ENCODE results near the gene PLCL1.
A peak's percentile ranks its signal among the peaks of the same experiment; 100 is the strongest.

PLCL1 gene

GRCh38 chr2:197926673-197927072 is 122.3 kb downstream of the PLCL1 start:
- no peak for DNase-seq
- H3K9me3 Mint-ChIP-seq, result no peaks in the 10 kb centered on the region
- H3K27ac Mint-ChIP-seq, result no peak overlapping the region

GRCh38 chr2:197927994-197928393 is 123.6 kb downstream of the PLCL1 start:
- H3K27ac Mint-ChIP-seq, result no peak overlapping the region
- H3K27me3 Mint-ChIP-seq, result no peaks in the 10 kb centered on the region
- H3K9me3 Mint-ChIP-seq, result no peaks in the 10 kb centered on the region
- no peak overlapping the region for H3K4me3 Mint-ChIP-seq
- H3K36me3 Mint-ChIP-seq (ENCODE audit: low read depth), result no peaks in the 10 kb centered on the region
- H3K4me1 Mint-ChIP-seq (ENCODE audit: low read depth), result peaks cover 49% of the 10 kb centered on the region
- no peak for DNase-seq

More at GRCh38 chr2:197926673-197927072, 122.3 kb downstream of the PLCL1 start:
- Mint-ChIP-seq H3K36me3 (ENCODE audit: low read depth) (no peaks in the 10 kb centered on the region), H3K27me3 (no peaks in the 10 kb centered on the region), H3K4me3 (no peak overlapping the region), H3K4me1 (ENCODE audit: low read depth) (peaks cover 40% of the 10 kb centered on the region)

- no peak overlapping the region for H3K4me3 Mint-ChIP-seq
- DNase-seq, result no peak
- H3K27ac Mint-ChIP-seq, result no peak overlapping the region
- no peaks in the 10 kb centered on the region for H3K9me3 Mint-ChIP-seq
- no peaks in the 10 kb centered on the region for H3K36me3 Mint-ChIP-seq (ENCODE audit: low read depth)
- peaks cover 55% of the 10 kb centered on the region for H3K4me1 Mint-ChIP-seq (ENCODE audit: low read depth)
- H3K27me3 Mint-ChIP-seq, result no peaks in the 10 kb centered on the region
Measured at GRCh38 chr2:197929008-197929885, 124.9 kb downstream of the PLCL1 start.

- peaks cover 54% of the 10 kb centered on the region for H3K4me1 Mint-ChIP-seq (ENCODE audit: low read depth)
- no peaks in the 10 kb centered on the region for H3K9me3 Mint-ChIP-seq
- no peak overlapping the region for H3K27ac Mint-ChIP-seq
- H3K36me3 Mint-ChIP-seq (ENCODE audit: low read depth), result no peaks in the 10 kb centered on the region
- no peaks in the 10 kb centered on the region for H3K27me3 Mint-ChIP-seq
- H3K4me3 Mint-ChIP-seq, result no peak overlapping the region
- DNase-seq, result no peak
Measured at GRCh38 chr2:197929886-197930227, 125.5 kb downstream of the PLCL1 start.

GRCh38 chr2:197930570-197931278 is 126.3 kb downstream of the PLCL1 start:
- Mint-ChIP-seq H3K27me3 (no peaks in the 10 kb centered on the region), H3K27ac (no peak overlapping the region), H3K36me3 (ENCODE audit: low read depth) (no peaks in the 10 kb centered on the region), H3K4me3 (no peak overlapping the region), H3K4me1 (ENCODE audit: low read depth) (peaks cover 56% of the 10 kb centered on the region), H3K9me3 (no peaks in the 10 kb centered on the region)
- DNase-seq, result no peak

- Mint-ChIP-seq H3K27me3 (no peaks in the 10 kb centered on the region), H3K4me3 (no peak overlapping the region), H3K4me1 (ENCODE audit: low read depth) (peaks cover 53% of the 10 kb centered on the region), H3K27ac (no peak overlapping the region), H3K36me3 (ENCODE audit: low read depth) (no peaks in the 10 kb centered on the region), H3K9me3 (no peaks in the 10 kb centered on the region)
- DNase-seq, result no peak
Measured at GRCh38 chr2:197931661-197932312, 127.4 kb downstream of the PLCL1 start.

- H3K27me3 Mint-ChIP-seq, result no peaks in the 10 kb centered on the region
- H3K9me3 Mint-ChIP-seq, result no peaks in the 10 kb centered on the region
- H3K4me3 Mint-ChIP-seq, result no peak overlapping the region
- H3K4me1 Mint-ChIP-seq (ENCODE audit: low read depth), result peaks cover 48% of the 10 kb centered on the region
- H3K27ac Mint-ChIP-seq, result no peak overlapping the region
- DNase-seq, result no peak
- H3K36me3 Mint-ChIP-seq (ENCODE audit: low read depth), result no peaks in the 10 kb centered on the region
Measured at GRCh38 chr2:197932374-197932773, 128.0 kb downstream of the PLCL1 start.

GRCh38 chr2:197934261-197934933 is 130.0 kb downstream of the PLCL1 start:
- no peaks in the 10 kb centered on the region for H3K36me3 Mint-ChIP-seq (ENCODE audit: low read depth)
- H3K27me3 Mint-ChIP-seq, result no peaks in the 10 kb centered on the region
- peak overlapping the region; percentile 65 for H3K4me3 Mint-ChIP-seq
- H3K27ac Mint-ChIP-seq, result peak overlapping the region; percentile 7
- DNase-seq, result no peak
- H3K4me1 Mint-ChIP-seq (ENCODE audit: low read depth), result peaks cover 50% of the 10 kb centered on the region
- H3K9me3 Mint-ChIP-seq, result no peaks in the 10 kb centered on the region

GRCh38 chr2:197934934-197935289 is 130.5 kb downstream of the PLCL1 start:
- Mint-ChIP-seq H3K9me3 (no peaks in the 10 kb centered on the region), H3K27me3 (no peaks in the 10 kb centered on the region), H3K4me3 (peak overlapping the region; percentile 65), H3K4me1 (ENCODE audit: low read depth) (peaks cover 52% of the 10 kb centered on the region), H3K27ac (peak overlapping the region; percentile 7), H3K36me3 (ENCODE audit: low read depth) (no peaks in the 10 kb centered on the region)
- no peak for DNase-seq

- H3K27ac Mint-ChIP-seq, result no peak overlapping the region
- no peaks in the 10 kb centered on the region for H3K9me3 Mint-ChIP-seq
- no peaks in the 10 kb centered on the region for H3K27me3 Mint-ChIP-seq
- H3K36me3 Mint-ChIP-seq (ENCODE audit: low read depth), result no peaks in the 10 kb centered on the region
- DNase-seq, result no peak
- peaks cover 53% of the 10 kb centered on the region for H3K4me1 Mint-ChIP-seq (ENCODE audit: low read depth)
- no peak overlapping the region for H3K4me3 Mint-ChIP-seq
Measured at GRCh38 chr2:197937814-197938213, 133.4 kb downstream of the PLCL1 start.

- Mint-ChIP-seq H3K9me3 (no peaks in the 10 kb centered on the region), H3K4me1 (ENCODE audit: low read depth) (peaks cover 55% of the 10 kb centered on the region), H3K36me3 (ENCODE audit: low read depth) (no peaks in the 10 kb centered on the region), H3K27ac (no peak overlapping the region), H3K4me3 (no peak overlapping the region), H3K27me3 (no peaks in the 10 kb centered on the region)
- DNase-seq, result no peak
Measured at GRCh38 chr2:197938555-197938954, 134.2 kb downstream of the PLCL1 start.

- Mint-ChIP-seq H3K9me3 (no peaks in the 10 kb centered on the region), H3K4me1 (ENCODE audit: low read depth) (peaks cover 58% of the 10 kb centered on the region), H3K4me3 (no peak overlapping the region), H3K27me3 (no peaks in the 10 kb centered on the region), H3K36me3 (ENCODE audit: low read depth) (no peaks in the 10 kb centered on the region), H3K27ac (no peak overlapping the region)
- DNase-seq, result no peak
Measured at GRCh38 chr2:197939787-197940186, 135.4 kb downstream of the PLCL1 start.

- Mint-ChIP-seq H3K27ac (no peak overlapping the region), H3K4me3 (no peak overlapping the region), H3K4me1 (ENCODE audit: low read depth) (peaks cover 58% of the 10 kb centered on the region), H3K36me3 (ENCODE audit: low read depth) (no peaks in the 10 kb centered on the region), H3K27me3 (no peaks in the 10 kb centered on the region), H3K9me3 (no peaks in the 10 kb centered on the region)
- DNase-seq, result no peak
Measured at GRCh38 chr2:197940382-197940781, 136.0 kb downstream of the PLCL1 start.

- DNase-seq, result no peak
- no peak overlapping the region for H3K4me3 Mint-ChIP-seq
- H3K27me3 Mint-ChIP-seq, result no peaks in the 10 kb centered on the region
- H3K36me3 Mint-ChIP-seq (ENCODE audit: low read depth), result no peaks in the 10 kb centered on the region
- no peak overlapping the region for H3K27ac Mint-ChIP-seq
- peaks cover 57% of the 10 kb centered on the region for H3K4me1 Mint-ChIP-seq (ENCODE audit: low read depth)
- no peaks in the 10 kb centered on the region for H3K9me3 Mint-ChIP-seq
Measured at GRCh38 chr2:197941715-197942114, 137.3 kb downstream of the PLCL1 start.

All from activated T-cell treated with anti-CD3 and anti-CD28 coated beads, Interleukin-2, amount 50 U/mL, for 24 hours (primary cell).